Spleen (tissue), 7 donors: ENCODE results near the gene SLC5A6.

Experiments used
- CTCF ChIP-seq, 11 experiments: fragments of 200-600 bp in 7 of 11; fragments of 450-650 bp in 4 of 11; sonication (generic) in 4 of 11; IDR thresholded peaks in 8 of 11; conservative IDR thresholded peaks in 3 of 11; 1 replicate in 7 of 11; 2 replicates in 4 of 11; pipeline versions ENCODE4 v1.4.0 to v1.8.0; 2016 to 2021; ENCODE audit warnings: antibody characterized with exemption in 11 of 11, inconsistent platforms in 4 of 11, mild to moderate bottlenecking in 1 of 11
- POLR2AphosphoS5 ChIP-seq, 3 donors: sonication (generic); formaldehyde crosslinking; IDR thresholded peaks; one replicate each; pipeline ENCODE4 v1.5.1; 2017; ENCODE audit warnings: antibody characterized with exemption in 3 of 3
- donor health status: DM: no; HTN: no; CAD: no; lungs with moderate emphysema.
- donor health status: DM: no; HTN: no; CAD: no.
- donor health status: DM: no; HTN: no; CAD: no.

GRCh38 chr2:27236626-27237025 lies 24.6 kb upstream of the SLC5A6 start:
- TF ChIP-seq CTCF (IDR thresholded peaks at IDR 0.05 in 8 of 11, conservative IDR thresholded peaks at IDR 0.05 in 3 of 11) (no peak), POLR2AphosphoS5 (IDR thresholded peaks at IDR 0.05) (no peak)
